LNCaP clone FGC (cell line): Measurements from ENCODE around the gene TANC1.
A peak's percentile ranks its signal among the peaks of the same experiment; 100 is the strongest.

Source experiments
- DNase-seq: peaks from one replicate; pipeline ENCODE4 v3.0.0-alpha.2; 2011; ENCODE audit warnings: low read depth
- H3K4me3 ChIP-seq: 2 replicates; pipeline ENCODE4 v1.5.1; 2011; ENCODE audit warnings: mild to moderate bottlenecking, low read depth, low read length, control low read depth
- TF ChIP-seq, protein P1 (sequence below): IDR thresholded peaks from 2 replicates; pipeline ENCODE4 v1.5.1; 2012; ENCODE audit warnings: mild to moderate bottlenecking; ENCODE audit not compliant: control insufficient read depth, insufficient read depth; ENCODE audit errors: extremely low read depth

TANC1 gene

DNA sequence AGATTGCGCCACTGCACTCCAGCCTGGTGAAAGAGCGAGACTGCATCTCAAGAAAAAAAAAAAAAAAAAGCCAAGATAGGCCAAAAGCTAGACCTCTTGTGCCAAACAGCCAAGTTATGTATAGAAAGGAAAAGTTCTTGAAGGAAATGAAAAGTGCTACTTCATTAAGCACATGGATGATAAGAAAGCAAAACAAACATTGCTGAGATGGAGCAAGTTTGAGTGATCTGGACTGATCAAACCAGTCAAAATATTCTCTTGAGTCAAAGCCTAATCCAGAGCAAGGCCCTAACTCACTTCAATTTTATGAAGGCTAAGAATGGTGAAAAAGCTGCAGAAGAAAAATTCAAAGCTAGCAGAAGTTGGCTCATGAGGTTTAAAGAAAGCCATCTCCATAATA, 28.1 kb upstream of the TANC1 start:
- no peak for DNase-seq
- H3K4me3 ChIP-seq: no peak overlapping the region
- TF ChIP-seq, protein P1, sequence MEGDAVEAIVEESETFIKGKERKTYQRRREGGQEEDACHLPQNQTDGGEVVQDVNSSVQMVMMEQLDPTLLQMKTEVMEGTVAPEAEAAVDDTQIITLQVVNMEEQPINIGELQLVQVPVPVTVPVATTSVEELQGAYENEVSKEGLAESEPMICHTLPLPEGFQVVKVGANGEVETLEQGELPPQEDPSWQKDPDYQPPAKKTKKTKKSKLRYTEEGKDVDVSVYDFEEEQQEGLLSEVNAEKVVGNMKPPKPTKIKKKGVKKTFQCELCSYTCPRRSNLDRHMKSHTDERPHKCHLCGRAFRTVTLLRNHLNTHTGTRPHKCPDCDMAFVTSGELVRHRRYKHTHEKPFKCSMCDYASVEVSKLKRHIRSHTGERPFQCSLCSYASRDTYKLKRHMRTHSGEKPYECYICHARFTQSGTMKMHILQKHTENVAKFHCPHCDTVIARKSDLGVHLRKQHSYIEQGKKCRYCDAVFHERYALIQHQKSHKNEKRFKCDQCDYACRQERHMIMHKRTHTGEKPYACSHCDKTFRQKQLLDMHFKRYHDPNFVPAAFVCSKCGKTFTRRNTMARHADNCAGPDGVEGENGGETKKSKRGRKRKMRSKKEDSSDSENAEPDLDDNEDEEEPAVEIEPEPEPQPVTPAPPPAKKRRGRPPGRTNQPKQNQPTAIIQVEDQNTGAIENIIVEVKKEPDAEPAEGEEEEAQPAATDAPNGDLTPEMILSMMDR: no peak

- no peak overlapping the region for H3K4me3 ChIP-seq
- TF ChIP-seq, protein P1: no peak
- DNase-seq: no peak
Measured at GRCh38 chr2:158943973-158944372, 24.5 kb upstream of the TANC1 start.

GRCh38 chr2:158948964-158949699, 19.3 kb upstream of the TANC1 start:
- no peak overlapping the region for H3K4me3 ChIP-seq
- no peak for DNase-seq
- TF ChIP-seq, protein P1: no peak

- H3K4me3 ChIP-seq: no peak overlapping the region
- TF ChIP-seq, protein P1: no peak
- no peak for DNase-seq
Measured at GRCh38 chr2:158953454-158953853, 15.0 kb upstream of the TANC1 start.

GRCh38 chr2:158953926-158954763, 14.3 kb upstream of the TANC1 start:
- TF ChIP-seq, protein P1: no peak
- no peak overlapping the region for H3K4me3 ChIP-seq
- peak; percentile 90 for DNase-seq

- no peak for DNase-seq
- TF ChIP-seq, protein P1: no peak
- no peak overlapping the region for H3K4me3 ChIP-seq
Measured at GRCh38 chr2:158955842-158956365, 12.5 kb upstream of the TANC1 start.
